Measurements from ENCODE around the gene DLGAP1. TPM values are rescaled to one million over a fixed set of nuclear protein-coding genes. Genes with fewer than 3 reads are reported as not detected.

DLGAP1 gene
- total and polyA plus RNA-seq, 10 of the 15 experiments (the other 5 are each of a cell fraction or from before 2014, with no cell fraction given) = 0.23 to 27.6 (median 1.9) TPM

DNA sequence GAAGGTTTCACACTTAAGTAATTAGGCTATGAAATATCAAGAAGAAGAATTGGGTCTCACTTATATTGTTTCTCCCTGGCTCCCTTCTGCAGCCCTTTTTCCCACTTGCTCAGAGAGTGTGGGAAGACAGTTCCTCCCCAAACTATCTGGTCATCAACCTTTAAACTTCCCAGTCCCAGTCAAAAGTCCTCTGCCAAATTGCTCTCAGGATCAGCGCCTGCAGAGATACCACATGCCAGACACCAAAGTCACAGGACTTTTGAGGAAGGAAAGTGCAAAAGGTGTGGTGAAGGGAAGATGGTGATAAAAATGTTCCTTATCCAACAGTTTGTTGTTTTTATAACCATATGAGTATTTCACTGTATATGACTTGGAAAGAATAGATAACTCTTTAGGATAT lies 51.3 kb downstream of the DLGAP1 start (continued):
- TF ChIP-seq, protein P1, sequence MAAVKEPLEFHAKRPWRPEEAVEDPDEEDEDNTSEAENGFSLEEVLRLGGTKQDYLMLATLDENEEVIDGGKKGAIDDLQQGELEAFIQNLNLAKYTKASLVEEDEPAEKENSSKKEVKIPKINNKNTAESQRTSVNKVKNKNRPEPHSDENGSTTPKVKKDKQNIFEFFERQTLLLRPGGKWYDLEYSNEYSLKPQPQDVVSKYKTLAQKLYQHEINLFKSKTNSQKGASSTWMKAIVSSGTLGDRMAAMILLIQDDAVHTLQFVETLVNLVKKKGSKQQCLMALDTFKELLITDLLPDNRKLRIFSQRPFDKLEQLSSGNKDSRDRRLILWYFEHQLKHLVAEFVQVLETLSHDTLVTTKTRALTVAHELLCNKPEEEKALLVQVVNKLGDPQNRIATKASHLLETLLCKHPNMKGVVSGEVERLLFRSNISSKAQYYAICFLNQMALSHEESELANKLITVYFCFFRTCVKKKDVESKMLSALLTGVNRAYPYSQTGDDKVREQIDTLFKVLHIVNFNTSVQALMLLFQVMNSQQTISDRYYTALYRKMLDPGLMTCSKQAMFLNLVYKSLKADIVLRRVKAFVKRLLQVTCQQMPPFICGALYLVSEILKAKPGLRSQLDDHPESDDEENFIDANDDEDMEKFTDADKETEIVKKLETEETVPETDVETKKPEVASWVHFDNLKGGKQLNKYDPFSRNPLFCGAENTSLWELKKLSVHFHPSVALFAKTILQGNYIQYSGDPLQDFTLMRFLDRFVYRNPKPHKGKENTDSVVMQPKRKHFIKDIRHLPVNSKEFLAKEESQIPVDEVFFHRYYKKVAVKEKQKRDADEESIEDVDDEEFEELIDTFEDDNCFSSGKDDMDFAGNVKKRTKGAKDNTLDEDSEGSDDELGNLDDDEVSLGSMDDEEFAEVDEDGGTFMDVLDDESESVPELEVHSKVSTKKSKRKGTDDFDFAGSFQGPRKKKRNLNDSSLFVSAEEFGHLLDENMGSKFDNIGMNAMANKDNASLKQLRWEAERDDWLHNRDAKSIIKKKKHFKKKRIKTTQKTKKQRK (IDR thresholded peaks at IDR 0.05; ENCODE audit: low read depth, low read length) = no peak
- TF ChIP-seq, protein P2, sequence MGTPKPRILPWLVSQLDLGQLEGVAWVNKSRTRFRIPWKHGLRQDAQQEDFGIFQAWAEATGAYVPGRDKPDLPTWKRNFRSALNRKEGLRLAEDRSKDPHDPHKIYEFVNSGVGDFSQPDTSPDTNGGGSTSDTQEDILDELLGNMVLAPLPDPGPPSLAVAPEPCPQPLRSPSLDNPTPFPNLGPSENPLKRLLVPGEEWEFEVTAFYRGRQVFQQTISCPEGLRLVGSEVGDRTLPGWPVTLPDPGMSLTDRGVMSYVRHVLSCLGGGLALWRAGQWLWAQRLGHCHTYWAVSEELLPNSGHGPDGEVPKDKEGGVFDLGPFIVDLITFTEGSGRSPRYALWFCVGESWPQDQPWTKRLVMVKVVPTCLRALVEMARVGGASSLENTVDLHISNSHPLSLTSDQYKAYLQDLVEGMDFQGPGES (IDR thresholded peaks at IDR 0.05) = no peak
- TF ChIP-seq ZNF384 (IDR thresholded peaks at IDR 0.05; ENCODE audit: borderline replicate concordance, low read depth, low read length) (no peak), ETV6 (conservative IDR thresholded peaks at IDR 0.05 in 1 of 2, IDR thresholded peaks at IDR 0.05 in 1 of 2; ENCODE audit: borderline replicate concordance in 1 of 2, low read depth in 1 of 2) (no peak), TAF1 (IDR thresholded peaks at IDR 0.05; ENCODE audit: borderline replicate concordance, low read depth, low read length) (no peak), BMI1 (IDR thresholded peaks at IDR 0.05; ENCODE audit: borderline replicate concordance) (no peak), SIX5 (IDR thresholded peaks at IDR 0.05; ENCODE audit: low read depth, low read length, severe bottlenecking) (no peak), HSF1 (IDR thresholded peaks at IDR 0.05; ENCODE audit: low read depth, low read length) (no peak), ZSCAN29 (IDR thresholded peaks at IDR 0.05) (no peak), NR2F1 (conservative IDR thresholded peaks at IDR 0.05) (no peak)
